Brain microvascular endothelial cell (primary cell): ENCODE data around the gene ANKRD42.
A peak's percentile ranks its signal among the peaks of the same experiment; 100 is the strongest.
"Not testable (repeated sequence)": the region's sequence is repeated elsewhere in the genome, so short reads cannot be mapped to it uniquely, and the experiment has no call there.

ENCODE experiments used
- DNase-seq: peaks from one replicate; pipeline ENCODE4 v3.0.0-alpha.2; 2020
- H3K27ac ChIP-seq: fragments of 250-450 bp; sonication (Bioruptor Pico); 2 replicates; pipeline ENCODE4 v1.5.1; 2020; ENCODE audit warnings: mild to moderate bottlenecking, moderate library complexity
- H3K27me3 ChIP-seq: fragments of 250-450 bp; sonication (Bioruptor Pico); replicated peaks from 2 replicates; pipeline ENCODE4 v1.5.1; 2020; ENCODE audit warnings: mild to moderate bottlenecking
- H3K36me3 ChIP-seq: fragments of 250-450 bp; sonication (Bioruptor Pico); replicated peaks from 2 replicates; pipeline ENCODE4 v1.5.1; 2020; ENCODE audit warnings: mild to moderate bottlenecking
- H3K4me3 ChIP-seq: 2 replicates; pipeline ENCODE4 v1.5.1; 2011; ENCODE audit warnings: low read depth, mild to moderate bottlenecking, control low read depth, low read length, moderate library complexity
- CTCF ChIP-seq: IDR thresholded peaks from 2 replicates; pipeline ENCODE4 v1.5.1; 2011; ENCODE audit warnings: low read depth, mild to moderate bottlenecking, moderate library complexity, low read length, control low read depth, inconsistent platforms; ENCODE audit errors: missing control alignments
- in situ Hi-C: cut with HindIII; loops from 2 replicates; pipeline ENCODE4 v1.10.0; 2017; ENCODE audit warnings: low sequenced_read_pairs, low pct_ligation_motif_present

Gene ANKRD42

GRCh38 chr11:83252941-83253340 lies 59.4 kb downstream of the ANKRD42 start:
- Histone ChIP-seq H3K27ac (no peak overlapping the region), H3K4me3 (no peak overlapping the region), H3K36me3 (no peaks in the 10 kb centered on the region), H3K27me3 (no peaks in the 10 kb centered on the region)
- in situ Hi-C loops, result no loop called here
- no peak for DNase-seq
- TF ChIP-seq CTCF, result no peak

- Histone ChIP-seq H3K27ac (no peak overlapping the region), H3K27me3 (no peaks in the 10 kb centered on the region), H3K4me3 (no peak overlapping the region), H3K36me3 (peaks cover 3% of the 10 kb centered on the region)
- TF ChIP-seq CTCF, result no peak
- DNase-seq, result no peak
- in situ Hi-C loops, result no loop called here
Observed at GRCh38 chr11:83255366-83255765, 61.9 kb downstream of the ANKRD42 start.

GRCh38 chr11:83256602-83257340 lies 63.3 kb downstream of the ANKRD42 start:
- in situ Hi-C loops, result no loop called here
- TF ChIP-seq CTCF, result no peak
- Histone ChIP-seq H3K36me3 (peaks cover 8% of the 10 kb centered on the region), H3K27me3 (no peaks in the 10 kb centered on the region), H3K4me3 (no peak overlapping the region), H3K27ac (no peak overlapping the region)
- no peak for DNase-seq

- peak; percentile 76 for DNase-seq
- Histone ChIP-seq H3K36me3 (peaks cover 10% of the 10 kb centered on the region), H3K27ac (peak overlapping the region; percentile 20), H3K27me3 (no peaks in the 10 kb centered on the region), H3K4me3 (no peak overlapping the region)
- TF ChIP-seq CTCF, result no peak
- in situ Hi-C loops, result no loop called here
Observed at GRCh38 chr11:83257761-83258168, 64.3 kb downstream of the ANKRD42 start.

GRCh38 chr11:83259559-83259958 lies 66.0 kb downstream of the ANKRD42 start:
- Histone ChIP-seq H3K4me3 (no peak overlapping the region), H3K36me3 (peaks cover 19% of the 10 kb centered on the region), H3K27me3 (no peaks in the 10 kb centered on the region), H3K27ac (no peak overlapping the region)
- in situ Hi-C loops, result no loop called here
- DNase-seq, result no peak
- TF ChIP-seq CTCF, result no peak

- no peak for TF ChIP-seq CTCF
- DNase-seq, result no peak
- Histone ChIP-seq H3K36me3 (peaks cover 25% of the 10 kb centered on the region), H3K27ac (no peak overlapping the region), H3K4me3 (no peak overlapping the region), H3K27me3 (no peaks in the 10 kb centered on the region)
- in situ Hi-C loops, result no loop called here
Observed at GRCh38 chr11:83265331-83265730, 71.8 kb downstream of the ANKRD42 start.

- H3K27ac ChIP-seq, H3K27me3 ChIP-seq, in situ Hi-C loops, DNase-seq, H3K4me3 ChIP-seq: not testable (repeated sequence)
- peaks cover 21% of the 10 kb centered on the region for H3K36me3 ChIP-seq
Observed at GRCh38 chr11:83269080-83269479, 75.6 kb downstream of the ANKRD42 start.

- DNase-seq, H3K4me3 ChIP-seq, H3K27ac ChIP-seq, H3K27me3 ChIP-seq, in situ Hi-C loops: not testable (repeated sequence)
- H3K36me3 ChIP-seq, result peaks cover 17% of the 10 kb centered on the region
Observed at GRCh38 chr11:83271734-83272133, 78.2 kb downstream of the ANKRD42 start.
